ENCODE data around the gene L3MBTL1. TPM values are rescaled to one million over a fixed set of nuclear protein-coding genes. Genes with fewer than 3 reads are reported as not detected.

The L3MBTL1 gene
- total and polyA plus RNA-seq, 7 experiments from 2014 or later: 0.74 to 24.7 (median 13.5) TPM

- Mint-ChIP-seq H3K27me3 (no peaks in the 10 kb centered on the region), H3K36me3 (peaks cover 7 to 54% (median 42%) of the 10 kb centered on the region in 5 donors), H3K4me3 (peak overlapping the region in 1 of 10 donors; percentile 63), H3K9me3 (no peaks in the 10 kb centered on the region), H3K4me1 (peaks cover 23 to 70% (median 51%) of the 10 kb centered on the region in 7 donors), H3K27ac (peak overlapping the region in 3 of 9 donors; percentile 25 to 43 (median 29))
- H3K4me1 ChIP-seq (ENCODE audit: control insufficient read depth in 2 of 2, insufficient read depth in 2 of 2, low read length in 2 of 2): peaks cover 10 to 22% of the 10 kb centered on the region in 2 donors
- H3K36me3 ChIP-seq (ENCODE audit: control insufficient read depth in 2 of 3, insufficient read depth in 3 of 3, low read length in 3 of 3): peaks cover 27 to 75% (median 28%) of the 10 kb centered on the region in 3 experiments
- ChIA-PET CTCF (no interaction called here), POLR2A (no interaction called here)
- DNase-seq (no peak), ATAC-seq (no peak)
- intact Hi-C loops (cut with micrococcal nuclease): no loop called here
- H3K4me3 ChIP-seq (ENCODE audit: low read length): no peak overlapping the region
- no peaks in the 10 kb centered on the region for H3K27me3 ChIP-seq (ENCODE audit: control insufficient read depth in 2 of 2, insufficient read depth in 2 of 2, low read length in 2 of 2)
- no peak overlapping the region for H3K27ac ChIP-seq (ENCODE audit: low read depth, low read length)
- no peaks in the 10 kb centered on the region for H3K9me3 ChIP-seq (ENCODE audit: control insufficient read depth in 2 of 3, low read length in 3 of 3)
Observed at GRCh38 chr20:43461894-43462659, 45.4 kb upstream of the L3MBTL1 start.

GRCh38 chr20:43462660-43463526 is 44.6 kb upstream of the L3MBTL1 start:
- POLR2A ChIA-PET: no interaction called here
- Histone ChIP-seq H3K4me3 (ENCODE audit: low read length) (no peak overlapping the region), H3K36me3 (ENCODE audit: control insufficient read depth in 2 of 3, insufficient read depth in 3 of 3, low read length in 3 of 3) (peaks cover 27 to 71% (median 28%) of the 10 kb centered on the region in 3 experiments), H3K9me3 (ENCODE audit: control insufficient read depth in 2 of 3, low read length in 3 of 3) (no peaks in the 10 kb centered on the region), H3K27me3 (ENCODE audit: control insufficient read depth in 2 of 2, insufficient read depth in 2 of 2, low read length in 2 of 2) (no peaks in the 10 kb centered on the region), H3K27ac (ENCODE audit: low read depth, low read length) (no peak overlapping the region), H3K4me1 (ENCODE audit: control insufficient read depth in 2 of 2, insufficient read depth in 2 of 2, low read length in 2 of 2) (peaks cover 10 to 22% of the 10 kb centered on the region in 2 donors)
- H3K27ac Mint-ChIP-seq: peak overlapping the region in 1 of 9 donors; percentile 36
- H3K4me3 Mint-ChIP-seq: no peak overlapping the region
- peaks cover 7 to 54% (median 43%) of the 10 kb centered on the region in 5 donors for H3K36me3 Mint-ChIP-seq
- intact Hi-C loops (cut with micrococcal nuclease): no loop called here
- DNase-seq (no peak), ATAC-seq (no peak)
- H3K4me1 Mint-ChIP-seq: peaks cover 23 to 70% (median 51%) of the 10 kb centered on the region in 7 donors
- no peaks in the 10 kb centered on the region for H3K9me3 Mint-ChIP-seq
- CTCF ChIA-PET: no interaction called here
- no peaks in the 10 kb centered on the region for H3K27me3 Mint-ChIP-seq

GRCh38 chr20:43463527-43464218 is 43.8 kb upstream of the L3MBTL1 start:
- Histone ChIP-seq H3K27me3 (ENCODE audit: control insufficient read depth in 2 of 2, insufficient read depth in 2 of 2, low read length in 2 of 2) (no peaks in the 10 kb centered on the region), H3K36me3 (ENCODE audit: control insufficient read depth in 2 of 3, insufficient read depth in 3 of 3, low read length in 3 of 3) (peaks cover 27 to 69% (median 28%) of the 10 kb centered on the region in 3 experiments), H3K4me1 (ENCODE audit: control insufficient read depth in 2 of 2, insufficient read depth in 2 of 2, low read length in 2 of 2) (peaks cover 10 to 22% of the 10 kb centered on the region in 2 donors), H3K9me3 (ENCODE audit: control insufficient read depth in 2 of 3, low read length in 3 of 3) (no peaks in the 10 kb centered on the region), H3K27ac (ENCODE audit: low read depth, low read length) (no peak overlapping the region), H3K4me3 (ENCODE audit: low read length) (no peak overlapping the region)
- Mint-ChIP-seq H3K27me3 (no peaks in the 10 kb centered on the region), H3K4me3 (no peak overlapping the region), H3K4me1 (peaks cover 23 to 69% (median 51%) of the 10 kb centered on the region in 7 donors), H3K36me3 (peaks cover 7 to 54% (median 43%) of the 10 kb centered on the region in 5 donors), H3K9me3 (no peaks in the 10 kb centered on the region), H3K27ac (peak overlapping the region in 1 of 9 donors; percentile 9)
- DNase-seq: no peak
- intact Hi-C loops (cut with micrococcal nuclease): no loop called here
- no peak for ATAC-seq
- POLR2A ChIA-PET: no interaction called here
- CTCF ChIA-PET: no interaction called here

- H3K4me3 Mint-ChIP-seq: no peak overlapping the region
- peak overlapping the region in 1 of 9 donors; percentile 59 for H3K27ac Mint-ChIP-seq
Observed at GRCh38 chr20:43464219-43464790, 43.2 kb upstream of the L3MBTL1 start.

GRCh38 chr20:43465625-43465943 is 41.9 kb upstream of the L3MBTL1 start:
- H3K27ac Mint-ChIP-seq: peak overlapping the region in 2 of 9 donors; percentile 14 to 48
- no peaks in the 10 kb centered on the region for H3K9me3 Mint-ChIP-seq
- Histone ChIP-seq H3K36me3 (ENCODE audit: control insufficient read depth in 2 of 3, insufficient read depth in 3 of 3, low read length in 3 of 3) (peaks cover 16 to 55% (median 24%) of the 10 kb centered on the region in 3 experiments), H3K27ac (ENCODE audit: low read depth, low read length) (no peak overlapping the region), H3K27me3 (ENCODE audit: control insufficient read depth in 2 of 2, insufficient read depth in 2 of 2, low read length in 2 of 2) (no peaks in the 10 kb centered on the region), H3K4me1 (ENCODE audit: control insufficient read depth in 2 of 2, insufficient read depth in 2 of 2, low read length in 2 of 2) (peaks cover 0 to 9% of the 10 kb centered on the region in 2 donors), H3K9me3 (ENCODE audit: control insufficient read depth in 2 of 3, low read length in 3 of 3) (no peaks in the 10 kb centered on the region), H3K4me3 (ENCODE audit: low read length) (no peak overlapping the region)
- peaks cover 11 to 51% (median 38%) of the 10 kb centered on the region in 7 donors for H3K4me1 Mint-ChIP-seq
- POLR2A ChIA-PET: interaction anchor here (1.3 kb wide), 1 partner anchor 8 kb away, joined by 3 read pairs; the partner anchor contains the start of gene SRSF6
- H3K27me3 Mint-ChIP-seq: no peaks in the 10 kb centered on the region
- ATAC-seq (peak; percentile 24), DNase-seq (no peak)
- H3K36me3 Mint-ChIP-seq: peaks cover 3 to 55% (median 40%) of the 10 kb centered on the region in 5 donors
- no peak overlapping the region for H3K4me3 Mint-ChIP-seq
- CTCF ChIA-PET: no interaction called here
- intact Hi-C loops (cut with micrococcal nuclease): no loop called here

More at GRCh38 chr20:43464219-43464790, 43.2 kb upstream of the L3MBTL1 start:
- DNase-seq (no peak), ATAC-seq (no peak)
- intact Hi-C loops (cut with micrococcal nuclease): no loop called here
- Histone ChIP-seq H3K27me3 (ENCODE audit: control insufficient read depth in 2 of 2, insufficient read depth in 2 of 2, low read length in 2 of 2) (no peaks in the 10 kb centered on the region), H3K4me1 (ENCODE audit: control insufficient read depth in 2 of 2, insufficient read depth in 2 of 2, low read length in 2 of 2) (peaks cover 5 to 18% of the 10 kb centered on the region in 2 donors), H3K36me3 (ENCODE audit: control insufficient read depth in 2 of 3, insufficient read depth in 3 of 3, low read length in 3 of 3) (peaks cover 23 to 66% (median 28%) of the 10 kb centered on the region in 3 experiments), H3K4me3 (ENCODE audit: low read length) (no peak overlapping the region), H3K9me3 (ENCODE audit: control insufficient read depth in 2 of 3, low read length in 3 of 3) (no peaks in the 10 kb centered on the region), H3K27ac (ENCODE audit: low read depth, low read length) (no peak overlapping the region)
- ChIA-PET POLR2A (no interaction called here), CTCF (no interaction called here)
- peaks cover 7 to 56% (median 44%) of the 10 kb centered on the region in 5 donors for H3K36me3 Mint-ChIP-seq
- no peaks in the 10 kb centered on the region for H3K9me3 Mint-ChIP-seq
- no peaks in the 10 kb centered on the region for H3K27me3 Mint-ChIP-seq
- peaks cover 18 to 63% (median 51%) of the 10 kb centered on the region in 7 donors for H3K4me1 Mint-ChIP-seq

- peaks cover 0 to 43% (median 29%) of the 10 kb centered on the region in 5 donors for H3K36me3 Mint-ChIP-seq
- peaks cover 8 to 47% (median 11%) of the 10 kb centered on the region in 3 experiments for H3K36me3 ChIP-seq (ENCODE audit: control insufficient read depth in 2 of 3, insufficient read depth in 3 of 3, low read length in 3 of 3)
Observed at GRCh38 chr20:43467589-43467988, 39.9 kb upstream of the L3MBTL1 start.

More at GRCh38 chr20:43467589-43467988, 39.9 kb upstream of the L3MBTL1 start:
- Histone ChIP-seq H3K4me1 (ENCODE audit: control insufficient read depth in 2 of 2, insufficient read depth in 2 of 2, low read length in 2 of 2) (no peaks in the 10 kb centered on the region), H3K9me3 (ENCODE audit: control insufficient read depth in 2 of 3, low read length in 3 of 3) (no peaks in the 10 kb centered on the region), H3K4me3 (ENCODE audit: low read length) (no peak overlapping the region), H3K27me3 (ENCODE audit: control insufficient read depth in 2 of 2, insufficient read depth in 2 of 2, low read length in 2 of 2) (no peaks in the 10 kb centered on the region), H3K27ac (ENCODE audit: low read depth, low read length) (no peak overlapping the region)
- Mint-ChIP-seq H3K27ac (no peak overlapping the region), H3K27me3 (no peaks in the 10 kb centered on the region), H3K4me1 (peaks cover 3 to 31% (median 24%) of the 10 kb centered on the region in 7 donors), H3K9me3 (no peaks in the 10 kb centered on the region), H3K4me3 (no peak overlapping the region)
- POLR2A ChIA-PET: no interaction called here
- intact Hi-C loops (cut with micrococcal nuclease): no loop called here
- ATAC-seq: no peak
- no peak for DNase-seq
- CTCF ChIA-PET: no interaction called here

Measured in naive thymus-derived CD4-positive, alpha-beta T cell (primary cell).